Mesothelial cell of epicardium (in vitro differentiated cells): Measurements from ENCODE around the gene DNAH11. TPM values are rescaled to one million over a fixed set of nuclear protein-coding genes. Genes with fewer than 3 reads are reported as not detected.

Source experiments
- DNase-seq, 2 experiments: peaks; one replicate each; pipeline ENCODE4 v3.0.0; 2021; ENCODE audit warnings: low spot score in 2 of 2; ENCODE audit not compliant: unreplicated experiment in 2 of 2
- H3K27ac Mint-ChIP-seq: 2 replicates; pipeline ENCODE4 v1.8.0; 2021; ENCODE audit warnings: mixed read lengths
- H3K27me3 Mint-ChIP-seq: 2 replicates; pipeline ENCODE4 v1.8.0; 2021; ENCODE audit warnings: low read depth, mixed read lengths
- H3K36me3 Mint-ChIP-seq: 2 replicates; pipeline ENCODE4 v1.8.0; 2021; ENCODE audit warnings: mixed read lengths
- H3K4me1 Mint-ChIP-seq: 2 replicates; pipeline ENCODE4 v1.8.0; 2021; ENCODE audit warnings: mixed read lengths
- H3K4me3 Mint-ChIP-seq: 2 replicates; pipeline ENCODE4 v1.8.0; 2021; ENCODE audit warnings: mild to moderate bottlenecking, moderate library complexity, mixed read lengths
- H3K9me3 Mint-ChIP-seq: 2 replicates; pipeline ENCODE4 v1.8.0; 2021; ENCODE audit warnings: mixed read lengths
- CTCF ChIP-seq: fragments of 200-600 bp; sonication (generic); IDR thresholded peaks from one replicate; pipeline ENCODE4 v1.5.0; 2021; ENCODE audit warnings: antibody characterized with exemption; ENCODE audit not compliant: unreplicated experiment
- total RNA-seq: library from RNA; stranded (reverse); gene quantifications from 3 replicates; pipeline ENCODE4 v1.2.1, GENCODE V29; 2021

Gene DNAH11
- total RNA-seq, 1 donor from 2014 or later = 0.80 TPM

- H3K4me3 Mint-ChIP-seq = no peak overlapping the region
- DNase-seq = no peak
- H3K36me3 Mint-ChIP-seq = no peaks in the 10 kb centered on the region
- peaks cover 15% of the 10 kb centered on the region for H3K27me3 Mint-ChIP-seq
- no peaks in the 10 kb centered on the region for H3K4me1 Mint-ChIP-seq
- no peaks in the 10 kb centered on the region for H3K9me3 Mint-ChIP-seq
- no peak for TF ChIP-seq CTCF
- no peak overlapping the region for H3K27ac Mint-ChIP-seq
These were observed 212.1 kb downstream of the DNAH11 start for GRCh38 chr7:21754963-21755362.

- Mint-ChIP-seq H3K9me3 (no peaks in the 10 kb centered on the region), H3K36me3 (no peaks in the 10 kb centered on the region)
These were observed 214.9 kb downstream of the DNAH11 start for GRCh38 chr7:21757537-21758282.

GRCh38 chr7:21758286-21758685 is 215.4 kb downstream of the DNAH11 start:
- Mint-ChIP-seq H3K4me1 (no peaks in the 10 kb centered on the region), H3K27me3 (peaks cover 16% of the 10 kb centered on the region), H3K4me3 (no peak overlapping the region), H3K36me3 (no peaks in the 10 kb centered on the region), H3K27ac (no peak overlapping the region), H3K9me3 (no peaks in the 10 kb centered on the region)
- DNase-seq = no peak
- no peak for TF ChIP-seq CTCF

More at GRCh38 chr7:21757537-21758282, 214.9 kb downstream of the DNAH11 start:
- DNase-seq = no peak
- Mint-ChIP-seq H3K4me3 (no peak overlapping the region), H3K27ac (no peak overlapping the region), H3K4me1 (no peaks in the 10 kb centered on the region), H3K27me3 (peaks cover 16% of the 10 kb centered on the region)
- TF ChIP-seq CTCF = no peak

GRCh38 chr7:21762469-21762868 is 219.6 kb downstream of the DNAH11 start:
- TF ChIP-seq CTCF = no peak
- DNase-seq = no peak
- Mint-ChIP-seq H3K4me1 (no peaks in the 10 kb centered on the region), H3K36me3 (no peaks in the 10 kb centered on the region), H3K27me3 (peaks cover 34% of the 10 kb centered on the region), H3K9me3 (no peaks in the 10 kb centered on the region), H3K4me3 (no peak overlapping the region), H3K27ac (no peak overlapping the region)

- no peaks in the 10 kb centered on the region for H3K9me3 Mint-ChIP-seq
- no peak for TF ChIP-seq CTCF
- DNase-seq = no peak
- peaks cover 42% of the 10 kb centered on the region for H3K27me3 Mint-ChIP-seq
- H3K36me3 Mint-ChIP-seq = no peaks in the 10 kb centered on the region
- no peak overlapping the region for H3K4me3 Mint-ChIP-seq
- H3K27ac Mint-ChIP-seq = no peak overlapping the region
- H3K4me1 Mint-ChIP-seq = no peaks in the 10 kb centered on the region
These were observed 221.0 kb downstream of the DNAH11 start for GRCh38 chr7:21763818-21764217.

GRCh38 chr7:21766218-21766617 is 223.4 kb downstream of the DNAH11 start:
- Mint-ChIP-seq H3K4me1 (no peaks in the 10 kb centered on the region), H3K27me3 (peaks cover 45% of the 10 kb centered on the region), H3K9me3 (no peaks in the 10 kb centered on the region), H3K27ac (no peak overlapping the region), H3K36me3 (no peaks in the 10 kb centered on the region), H3K4me3 (no peak overlapping the region)
- no peak for DNase-seq
- no peak for TF ChIP-seq CTCF
